Measurements from ENCODE around the gene GLIPR1L2. TPM values are rescaled to one million over a fixed set of nuclear protein-coding genes. Genes with fewer than 3 reads are reported as not detected.

The GLIPR1L2 gene
- total RNA-seq, 1 experiment from 2014 or later = 0.35 TPM

GRCh38 chr12:75419841-75420240, 29.0 kb downstream of the GLIPR1L2 start:
- Histone ChIP-seq H3K23me2 (ENCODE audit: insufficient read length, low read depth, low read length, poor library complexity, severe bottlenecking) (no peaks in the 10 kb centered on the region), H3K27ac (ENCODE audit: insufficient read length, low read depth, low read length) (no peak overlapping the region), H3K9me3 (ENCODE audit: control insufficient read depth, low read depth, low read length) (no peaks in the 10 kb centered on the region), H3K18ac (ENCODE audit: insufficient read length, low read depth, low read length) (no peak overlapping the region), H3K79me1 (ENCODE audit: insufficient read depth, low read depth, low read length, poor library complexity, severe bottlenecking) (no peaks in the 10 kb centered on the region), H3T11ph (ENCODE audit: low read length) (no peak overlapping the region), H2BK20ac (ENCODE audit: low read depth, low read length, poor library complexity, severe bottlenecking) (no peak overlapping the region), H2AFZ (ENCODE audit: low read length) (no peak overlapping the region), H3K23ac (ENCODE audit: insufficient read length, low read depth, low read length) (no peak overlapping the region), H3K27me3 (ENCODE audit: insufficient read depth, low read length) (no peaks in the 10 kb centered on the region), H3K4me1 (ENCODE audit: insufficient read depth, low read length) (no peaks in the 10 kb centered on the region), H3K79me2 (ENCODE audit: insufficient read depth, low read length) (no peaks in the 10 kb centered on the region), H4K5ac (ENCODE audit: insufficient read length, low read depth, low read length) (no peak overlapping the region), H3K4ac (ENCODE audit: low read depth, low read length) (no peak overlapping the region), H2BK5ac (ENCODE audit: insufficient read length, low read length) (no peak overlapping the region), H2AK5ac (ENCODE audit: insufficient read length, low read length) (no peak overlapping the region), H2BK12ac (ENCODE audit: insufficient read length, low read depth, low read length) (no peak overlapping the region), H4K91ac (ENCODE audit: insufficient read length, low read depth, low read length) (no peak overlapping the region), H3K14ac (ENCODE audit: insufficient read depth, low read length) (no peak overlapping the region), H4K8ac (replicated peaks; ENCODE audit: insufficient read length, low read depth, low read length) (no peak overlapping the region), H4K20me1 (ENCODE audit: control insufficient read depth, insufficient read depth, insufficient read length) (no peaks in the 10 kb centered on the region), H2BK15ac (ENCODE audit: low read depth, low read length) (no peak overlapping the region), H3K56ac (ENCODE audit: insufficient read length, low read depth, low read length) (no peak overlapping the region), H3K9ac (ENCODE audit: extremely low read depth, insufficient read length, low read length) (no peak overlapping the region), H3K4me2 (ENCODE audit: insufficient read depth, insufficient read length, low read length) (no peak overlapping the region), H2BK120ac (ENCODE audit: low read depth, low read length, poor library complexity, severe bottlenecking) (no peak overlapping the region)
- no peak for DNase-seq
- peaks cover 7 to 11% of the 10 kb centered on the region in 2 experiments; a peak in 3 of 5 replicates for H3K9me3 Mint-ChIP-seq
- H3K4me3 Mint-ChIP-seq = no peak overlapping the region
- peaks cover 2 to 12% (median 4%) of the 10 kb centered on the region in 3 experiments; a peak in 5 of 7 replicates for H3K36me3 Mint-ChIP-seq (ENCODE audit: insufficient read depth in 1 of 3, low read depth in 3 of 3)
- WGBS (ENCODE audit: extremely low coverage, insufficient read length, low lambda C conversion rate) = 100% methylated on average over 2 of the region's 2 CpGs
- no peak overlapping the region for H3K27ac Mint-ChIP-seq
- no peak for TF ChIP-seq CTCF (conservative IDR thresholded peaks at IDR 0.05)
- no peaks in the 10 kb centered on the region for H3K4me1 Mint-ChIP-seq
- no peaks in the 10 kb centered on the region for H3K27me3 Mint-ChIP-seq (ENCODE audit: low read depth)

Measured in H9 (cell line).